ENCODE measurements around the gene PRKG1.
"Not testable (repeated sequence)": the region's sequence is repeated elsewhere in the genome, so short reads cannot be mapped to it uniquely, and the experiment has no call there.

Gene PRKG1

DNA sequence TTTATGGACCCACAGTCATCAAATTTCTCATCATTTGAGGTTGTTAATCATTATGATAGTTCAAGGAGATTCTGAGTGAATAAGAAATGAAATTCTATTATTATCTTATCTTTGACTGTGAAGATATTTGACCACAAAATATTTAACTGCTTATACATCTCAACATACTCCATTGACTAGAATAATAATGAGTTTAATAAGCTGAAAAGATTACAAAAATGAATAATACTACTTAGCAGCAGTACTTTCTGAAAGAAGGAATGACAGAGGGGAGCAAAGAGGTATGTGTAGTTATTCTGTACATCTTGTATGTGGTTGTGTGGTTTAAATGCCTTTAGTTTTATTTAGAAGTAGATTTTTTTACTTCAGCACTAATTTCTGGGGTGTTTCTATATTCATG lies 214.2 kb downstream of the PRKG1 start:
- DNase-seq = no peak

DNA sequence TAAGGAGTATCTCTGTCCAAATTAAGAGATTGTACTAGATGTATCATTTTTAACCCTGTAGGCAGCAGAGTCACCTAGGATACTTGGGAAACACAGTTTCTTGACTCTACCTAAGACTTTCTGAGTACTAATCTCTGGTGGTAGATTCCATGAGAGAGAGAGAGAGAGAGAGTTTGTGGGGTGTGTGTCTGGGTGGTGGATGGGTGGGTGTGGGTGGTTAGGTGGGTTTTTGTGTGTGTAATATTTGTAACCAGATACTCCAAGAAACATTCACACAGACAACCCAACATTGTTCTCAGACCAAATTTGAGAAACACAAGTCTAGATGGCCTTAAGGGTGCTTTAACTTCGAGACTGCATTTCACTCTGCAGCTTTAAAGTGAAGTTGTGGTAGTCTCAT lies 215.2 kb downstream of the PRKG1 start:
- DNase-seq = no peak

GRCh38 chr10:51291961-51292360 lies 217.7 kb downstream of the PRKG1 start:
- no peak for DNase-seq

DNA sequence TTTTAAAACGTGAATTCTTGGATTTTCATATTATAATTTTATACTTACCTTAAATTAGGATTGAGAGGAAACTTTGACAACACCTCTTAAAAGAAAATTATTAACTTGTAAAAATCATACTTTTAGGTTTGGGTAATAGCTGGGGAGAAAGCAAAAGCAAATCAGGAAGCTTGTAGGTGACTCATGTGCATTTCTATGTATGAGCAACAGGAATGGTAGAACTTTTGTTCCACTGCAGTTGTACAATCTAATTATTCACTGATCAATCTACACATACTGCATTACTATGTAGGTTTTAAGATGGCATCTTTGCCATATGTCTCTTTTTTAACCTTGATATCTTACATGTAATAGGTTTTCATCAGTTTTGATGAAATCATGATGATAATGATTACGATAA lies 223.2 kb downstream of the PRKG1 start:
- no peak for DNase-seq

DNA sequence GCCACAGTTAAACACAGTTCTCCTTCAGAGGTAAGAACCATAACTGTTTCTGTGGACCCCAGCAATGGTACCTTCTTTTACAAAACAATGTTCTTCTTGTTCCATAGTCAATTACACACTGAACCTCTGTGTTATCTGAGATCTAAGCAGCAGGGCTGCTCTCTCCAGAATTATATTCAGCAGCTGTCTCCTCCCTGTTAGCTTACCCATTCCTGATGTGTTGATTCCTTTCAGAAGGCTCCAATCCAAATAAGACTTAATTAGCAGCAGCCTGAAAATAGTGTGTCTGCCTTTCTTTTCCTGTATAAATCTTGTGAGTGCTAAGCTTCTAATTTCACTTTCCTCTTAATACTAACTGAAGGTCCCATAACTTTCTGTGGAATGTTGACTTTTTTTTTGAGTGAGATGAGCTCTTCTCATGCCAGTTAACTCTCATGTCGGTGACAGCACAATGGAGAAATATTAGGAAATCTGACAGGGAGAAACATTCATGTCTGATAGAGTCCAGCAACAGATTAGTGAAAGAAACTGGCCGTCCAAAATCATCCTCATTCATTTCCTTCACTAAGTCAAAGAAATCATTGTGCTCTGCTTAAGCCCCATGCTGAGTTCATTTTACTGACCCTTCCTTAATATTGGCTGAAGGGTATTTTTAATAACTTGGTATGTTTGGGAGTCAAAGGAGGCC lies 226.5 kb downstream of the PRKG1 start:
- no peak for DNase-seq

GRCh38 chr10:51301644-51302043 lies 227.4 kb downstream of the PRKG1 start:
- DNase-seq = no peak

DNA sequence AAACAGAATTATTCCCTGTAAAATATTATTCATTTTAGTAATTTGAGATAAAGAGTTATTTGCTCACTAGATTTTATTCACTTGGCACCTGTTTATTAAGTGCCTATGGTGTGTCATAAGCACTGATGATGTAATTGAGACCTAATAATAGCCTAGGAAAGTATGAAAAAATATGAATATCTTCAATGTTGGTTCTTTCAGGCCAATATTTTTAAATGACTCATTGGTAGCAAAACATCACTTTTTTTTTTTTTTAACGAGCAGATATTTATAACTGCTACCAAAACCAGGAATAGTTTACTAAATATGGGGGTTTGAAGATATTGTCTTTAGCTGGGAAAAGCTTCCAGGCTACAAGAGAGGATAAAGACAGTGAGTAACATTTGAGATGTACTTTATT lies 228.0 kb downstream of the PRKG1 start:
- DNase-seq = no peak

DNA sequence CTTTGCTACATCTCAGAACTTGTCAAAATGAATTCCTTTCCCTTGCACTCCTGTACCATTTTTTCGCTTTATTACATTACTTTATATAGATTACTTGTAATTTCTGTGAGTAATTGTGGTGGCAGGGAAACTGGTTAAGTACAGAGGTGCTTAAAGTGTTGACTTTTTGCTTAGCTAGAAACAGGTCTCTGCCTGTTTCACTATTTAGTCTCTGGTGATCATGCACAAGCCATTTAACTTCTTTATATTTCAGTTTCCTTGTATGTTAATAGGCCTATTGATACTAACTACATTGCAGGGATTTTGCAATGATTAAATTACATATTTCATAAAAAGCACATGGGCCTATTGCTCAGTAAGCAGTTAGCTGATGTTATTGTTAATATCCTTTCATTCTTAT lies 233.8 kb downstream of the PRKG1 start:
- no peak for DNase-seq

DNA sequence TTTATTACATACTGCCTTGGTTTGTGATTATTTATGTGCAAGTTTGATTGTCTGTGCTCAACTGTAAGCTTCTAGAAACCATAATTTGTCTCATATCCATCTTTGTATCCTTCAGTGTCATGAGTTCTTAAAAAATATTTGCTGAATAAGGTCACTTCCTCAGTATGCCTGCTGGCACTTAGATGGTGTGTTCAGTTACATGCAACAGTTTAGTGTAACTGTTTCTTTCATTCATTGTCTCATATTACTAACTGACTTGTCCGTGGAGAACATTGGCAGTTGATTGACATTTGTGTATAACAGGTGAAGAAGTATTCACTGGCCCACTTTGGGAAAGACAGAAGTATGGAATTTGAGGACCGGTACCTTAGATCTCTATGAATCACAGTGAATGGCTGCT lies 236.9 kb downstream of the PRKG1 start:
- no peak for DNase-seq

GRCh38 chr10:51312817-51313216 lies 238.5 kb downstream of the PRKG1 start:
- DNase-seq = no peak

GRCh38 chr10:51313251-51313650 lies 239.0 kb downstream of the PRKG1 start:
- no peak for DNase-seq

- DNase-seq = no peak
These were observed 239.6 kb downstream of the PRKG1 start for GRCh38 chr10:51313773-51314478.

DNA sequence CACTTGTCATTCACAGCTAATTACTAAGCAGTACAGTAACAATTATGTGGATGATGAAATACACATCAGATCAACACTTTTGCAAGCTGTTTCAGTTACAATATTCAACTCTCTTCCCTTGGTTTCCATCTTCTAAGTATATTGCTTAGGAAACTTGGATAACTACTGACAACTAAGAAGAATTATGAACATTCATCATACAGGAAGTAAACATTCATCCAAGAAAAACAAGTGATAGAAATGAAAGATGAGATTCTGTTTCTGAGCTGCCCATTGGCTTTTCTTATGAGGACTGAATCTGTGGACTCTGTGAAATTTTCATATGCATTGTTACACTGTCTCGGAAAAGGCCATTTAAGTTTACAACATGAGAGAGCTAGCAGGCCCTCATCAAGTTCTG lies 240.2 kb downstream of the PRKG1 start:
- DNase-seq = no peak

- no peak for DNase-seq
These were observed 244.3 kb downstream of the PRKG1 start for GRCh38 chr10:51318399-51319172.

- no peak for DNase-seq
These were observed 244.8 kb downstream of the PRKG1 start for GRCh38 chr10:51319173-51319435.

DNA sequence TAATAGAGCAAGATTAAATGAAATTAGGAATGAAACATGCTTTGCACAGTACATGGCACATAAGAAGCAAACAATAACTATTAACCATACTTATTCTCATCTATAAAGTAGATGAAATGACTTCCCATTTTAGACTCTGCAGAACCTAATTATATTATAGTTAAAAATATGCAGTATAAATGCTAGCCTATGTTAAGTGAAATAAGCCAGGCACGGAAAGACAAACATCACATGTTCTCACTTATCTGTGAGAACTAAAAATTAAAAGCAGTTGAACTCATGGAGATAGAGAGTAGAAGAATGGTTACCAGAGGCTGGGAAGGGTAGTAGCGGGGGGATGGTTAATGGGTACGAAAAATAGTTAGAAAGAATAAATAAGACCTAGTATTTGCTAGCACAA lies 247.0 kb downstream of the PRKG1 start:
- DNase-seq = no peak

DNA sequence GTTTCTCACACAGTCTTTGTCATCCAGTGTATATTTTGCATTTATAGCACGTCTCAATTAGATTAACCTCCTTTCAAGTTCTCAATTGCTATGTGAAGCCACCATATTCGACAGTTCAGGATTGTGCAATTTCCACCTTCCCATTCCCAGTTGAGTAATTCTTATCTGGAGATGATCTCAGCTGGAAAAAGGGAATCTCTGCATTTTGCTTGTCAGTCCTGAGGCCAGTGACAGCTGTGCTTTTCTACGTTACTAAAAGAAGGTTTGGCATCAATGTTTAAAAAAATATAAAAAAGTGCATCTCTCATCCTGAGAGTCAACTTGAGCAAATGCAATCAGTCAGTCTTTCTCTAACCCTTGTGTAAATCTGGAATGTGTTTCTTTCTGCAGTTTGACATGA lies 247.7 kb downstream of the PRKG1 start:
- no peak for DNase-seq

GRCh38 chr10:51325649-51326048 lies 251.4 kb downstream of the PRKG1 start:
- no peak for DNase-seq

DNA sequence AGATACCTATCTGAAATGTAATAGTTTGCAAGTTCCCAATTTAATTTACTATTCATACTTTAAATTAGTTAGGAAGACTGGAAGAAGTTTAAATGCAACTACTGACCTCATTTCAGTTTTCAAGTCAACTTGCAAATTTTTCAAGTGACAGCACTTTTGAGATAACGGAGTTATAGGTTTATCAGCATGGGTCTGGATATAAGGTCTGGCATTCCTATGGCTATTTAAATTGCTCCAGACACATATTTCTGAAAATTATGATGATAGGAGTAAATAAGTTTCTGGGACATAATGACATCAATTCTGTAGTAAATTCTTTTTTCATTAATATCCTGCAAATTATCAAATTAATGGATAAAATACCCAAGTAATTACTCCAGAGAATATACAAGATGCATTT lies 251.9 kb downstream of the PRKG1 start:
- DNase-seq = no peak

- no peak for DNase-seq
These were observed 253.1 kb downstream of the PRKG1 start for GRCh38 chr10:51327432-51327831.

DNA sequence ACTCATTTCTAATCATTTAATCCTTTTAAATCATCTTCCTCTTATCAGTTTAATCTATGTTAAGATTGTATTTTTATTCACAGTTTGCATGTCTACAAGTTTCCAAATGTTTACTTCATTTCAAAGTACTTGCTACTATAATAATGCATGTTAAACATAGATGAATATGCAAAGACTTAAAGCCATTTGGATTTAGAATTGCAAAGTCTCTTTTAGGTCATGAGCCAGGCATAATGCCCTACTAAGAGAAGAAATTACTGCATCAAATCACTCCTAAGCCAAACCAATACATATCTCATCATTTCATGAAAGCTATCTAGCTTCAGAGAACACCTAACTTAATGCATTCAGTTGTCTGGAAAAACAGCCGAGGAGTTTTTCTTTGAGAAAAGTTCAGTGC lies 266.1 kb downstream of the PRKG1 start:
- DNase-seq = no peak

GRCh38 chr10:51340845-51341610 lies 266.7 kb downstream of the PRKG1 start:
- DNase-seq = no peak

DNA sequence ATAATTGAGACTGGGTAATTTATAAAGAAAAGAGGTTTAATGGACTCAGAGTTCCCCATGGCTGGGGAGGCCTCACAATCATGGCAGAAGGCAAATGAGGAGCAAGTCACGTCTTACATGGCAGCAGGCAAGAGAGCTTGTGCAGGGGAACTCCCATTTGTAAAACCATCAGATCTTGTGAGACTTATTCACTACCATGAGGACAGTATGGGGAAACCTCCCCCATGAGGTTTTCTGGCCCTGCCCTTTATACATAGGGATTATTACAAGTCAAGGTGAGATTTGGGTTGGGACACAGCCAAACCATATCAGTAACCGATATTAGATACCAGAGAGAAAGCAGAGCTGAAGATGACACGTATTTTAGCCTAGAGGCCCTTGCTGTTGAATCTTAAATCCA lies 267.5 kb downstream of the PRKG1 start:
- DNase-seq = not testable (repeated sequence)

DNA sequence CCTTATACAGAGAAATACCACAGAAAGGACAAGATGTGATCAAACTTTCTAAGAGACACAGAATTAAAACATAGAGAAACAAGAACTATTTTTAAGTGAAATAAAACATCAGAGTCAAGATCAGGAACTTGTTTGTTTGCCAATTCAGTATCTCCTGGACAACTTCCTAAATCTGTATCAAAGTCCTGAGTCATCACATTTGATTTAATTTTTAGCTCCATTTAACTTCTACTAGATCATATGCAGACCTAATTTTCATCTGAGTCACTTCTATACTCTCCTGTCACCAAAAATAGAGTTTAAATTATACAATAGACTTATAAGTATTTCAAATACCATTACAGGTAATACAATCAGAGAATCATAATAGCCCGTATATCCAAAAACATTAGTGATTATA lies 268.1 kb downstream of the PRKG1 start:
- no peak for DNase-seq
